MM.1S (cell line): ENCODE data around the gene ENTPD8.

Source experiments
- CTCF ChIP-seq: fragments of 300-600 bp; sonication (generic); IDR thresholded peaks from 2 replicates; pipeline ENCODE4 v1.5.1; 2016; ENCODE audit warnings: antibody characterized with exemption, low read length, mixed read lengths
- EZH2 ChIP-seq: fragments of 300-600 bp; sonication (generic); optimal IDR thresholded peaks from 2 replicates; pipeline ENCODE3; 2017; ENCODE audit warnings: low read depth, mild to moderate bottlenecking, antibody characterized with exemption, low read length, mixed read lengths
- EZH2phosphoT487 ChIP-seq: fragments of 300-600 bp; sonication (generic); IDR thresholded peaks from 2 replicates; pipeline ENCODE4 v1.6.1; 2018; ENCODE audit warnings: antibody characterized with exemption, low read length

DNA sequence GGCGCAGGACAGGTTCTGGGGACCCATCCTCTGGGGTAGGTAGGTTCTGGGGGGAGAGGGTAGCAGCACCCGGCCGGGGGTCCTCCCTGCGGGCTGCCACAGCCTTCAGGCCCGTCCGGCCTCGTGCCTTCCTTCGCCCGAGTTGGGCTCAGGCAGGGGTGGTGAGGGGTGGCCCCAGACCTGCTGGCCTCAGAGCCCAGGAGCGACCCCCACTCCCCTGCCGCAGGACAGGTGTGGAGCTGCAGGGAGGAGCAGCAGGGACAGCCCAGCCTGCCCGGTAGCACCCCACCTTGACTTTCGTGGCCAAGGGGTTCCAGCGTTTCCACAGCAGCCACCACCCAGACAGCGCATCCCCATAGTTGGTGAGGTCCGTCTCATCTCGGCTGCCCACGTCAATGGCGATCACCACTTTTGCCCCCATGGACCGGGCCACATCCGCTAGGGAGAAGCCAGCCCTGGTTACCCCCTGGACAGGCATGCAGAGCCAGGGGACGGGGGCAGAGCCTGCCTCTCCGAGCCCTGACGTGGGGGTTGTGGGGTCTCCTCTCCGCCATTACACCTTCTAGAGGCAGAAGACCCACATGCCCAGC, 21.3 kb upstream of the ENTPD8 start:
- TF ChIP-seq CTCF (no peak), EZH2 (no peak), EZH2phosphoT487 (no peak)
